Neural progenitor cell (in vitro differentiated cells): ENCODE data around the gene AMER1.

Source experiments
- CTCF ChIP-seq: fragments of 200-600 bp; sonication (generic); IDR thresholded peaks from 2 replicates; pipeline ENCODE4 v1.5.1; 2017; ENCODE audit warnings: antibody characterized with exemption, mild to moderate bottlenecking
- EZH2 ChIP-seq: fragments of 200-600 bp; sonication (generic); IDR thresholded peaks from 2 replicates; pipeline ENCODE4 v1.6.1; 2017; ENCODE audit warnings: antibody characterized with exemption, mild to moderate bottlenecking, moderate library complexity
- EZH2phosphoT487 ChIP-seq: fragments of 200-600 bp; sonication (generic); IDR thresholded peaks from 2 replicates; pipeline ENCODE4 v1.6.1; 2017; ENCODE audit warnings: antibody characterized with exemption

- no peak for TF ChIP-seq CTCF
- no peak for TF ChIP-seq EZH2
- TF ChIP-seq EZH2phosphoT487: no peak
These were observed 13.5 kb downstream of the AMER1 start for GRCh38 chrX:64192040-64192439.
